ENCODE measurements around the gene ZYG11A.
"Not testable (repeated sequence)": the region's sequence is repeated elsewhere in the genome, so short reads cannot be mapped to it uniquely, and the experiment has no call there.

ZYG11A gene

DNA sequence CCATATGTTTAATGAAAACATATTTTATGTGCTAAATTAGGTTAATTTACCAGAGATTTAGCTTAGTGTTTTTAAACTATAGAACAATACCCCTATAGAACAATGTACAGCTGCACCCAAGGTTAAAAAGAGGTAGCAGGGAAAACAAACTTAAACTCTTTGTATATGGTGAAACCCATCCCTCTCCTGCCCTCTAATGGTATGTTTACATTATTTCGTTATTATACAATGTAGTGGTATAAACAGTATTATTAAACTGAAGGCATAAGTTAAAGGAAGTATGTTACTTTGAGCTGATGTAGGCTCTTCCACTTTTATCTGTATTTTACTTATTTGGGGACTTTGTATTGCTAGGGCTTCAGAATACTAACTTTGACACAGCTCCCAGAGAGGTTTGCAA, 16.7 kb upstream of the ZYG11A start:
- H3K9me3 ChIP-seq (ENCODE audit: insufficient read depth, low read length) = no peaks in the 10 kb centered on the region
- H4K20me1 ChIP-seq (ENCODE audit: low read depth, low read length) = no peaks in the 10 kb centered on the region
- TF ChIP-seq, protein P1, sequence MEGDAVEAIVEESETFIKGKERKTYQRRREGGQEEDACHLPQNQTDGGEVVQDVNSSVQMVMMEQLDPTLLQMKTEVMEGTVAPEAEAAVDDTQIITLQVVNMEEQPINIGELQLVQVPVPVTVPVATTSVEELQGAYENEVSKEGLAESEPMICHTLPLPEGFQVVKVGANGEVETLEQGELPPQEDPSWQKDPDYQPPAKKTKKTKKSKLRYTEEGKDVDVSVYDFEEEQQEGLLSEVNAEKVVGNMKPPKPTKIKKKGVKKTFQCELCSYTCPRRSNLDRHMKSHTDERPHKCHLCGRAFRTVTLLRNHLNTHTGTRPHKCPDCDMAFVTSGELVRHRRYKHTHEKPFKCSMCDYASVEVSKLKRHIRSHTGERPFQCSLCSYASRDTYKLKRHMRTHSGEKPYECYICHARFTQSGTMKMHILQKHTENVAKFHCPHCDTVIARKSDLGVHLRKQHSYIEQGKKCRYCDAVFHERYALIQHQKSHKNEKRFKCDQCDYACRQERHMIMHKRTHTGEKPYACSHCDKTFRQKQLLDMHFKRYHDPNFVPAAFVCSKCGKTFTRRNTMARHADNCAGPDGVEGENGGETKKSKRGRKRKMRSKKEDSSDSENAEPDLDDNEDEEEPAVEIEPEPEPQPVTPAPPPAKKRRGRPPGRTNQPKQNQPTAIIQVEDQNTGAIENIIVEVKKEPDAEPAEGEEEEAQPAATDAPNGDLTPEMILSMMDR (IDR thresholded peaks at IDR 0.05; ENCODE audit: insufficient read depth, low read length, poor library complexity, severe bottlenecking) = peak; percentile 18
- no peak for TF ChIP-seq EZH2phosphoT487 (conservative IDR thresholded peaks at IDR 0.05; ENCODE audit: low read length)
- H3K36me3 ChIP-seq (ENCODE audit: low read length) = no peaks in the 10 kb centered on the region
- no peaks in the 10 kb centered on the region for H3K9me2 ChIP-seq (replicated peaks; ENCODE audit: insufficient read depth, low read length)
- no peak overlapping the region for H3K4me2 ChIP-seq (ENCODE audit: low read depth, low read length, poor library complexity, severe bottlenecking)
- H3K79me2 ChIP-seq (ENCODE audit: insufficient read depth, low read length) = no peaks in the 10 kb centered on the region
- H3K4me3 ChIP-seq (ENCODE audit: insufficient read depth, low read length, poor library complexity, severe bottlenecking) = no peak overlapping the region
- H3K27ac ChIP-seq (ENCODE audit: low read depth, low read length) = no peak overlapping the region
- H3F3A ChIP-seq (ENCODE audit: insufficient read depth) = no peaks in the 10 kb centered on the region
- H3K9ac ChIP-seq (ENCODE audit: low read length) = no peak overlapping the region
- H3K27me3 ChIP-seq (ENCODE audit: low read length) = no peaks in the 10 kb centered on the region
- H2AFZ ChIP-seq (ENCODE audit: low read depth, low read length, severe bottlenecking) = no peak overlapping the region

GRCh38 chr1:52834798-52835197, 7.8 kb upstream of the ZYG11A start:
- H3K36me3 ChIP-seq (ENCODE audit: low read length) = no peaks in the 10 kb centered on the region
- H2AFZ ChIP-seq (ENCODE audit: low read depth, low read length, severe bottlenecking) = no peak overlapping the region
- H3K79me2 ChIP-seq (ENCODE audit: insufficient read depth, low read length) = no peaks in the 10 kb centered on the region
- TF ChIP-seq, protein P1 (IDR thresholded peaks at IDR 0.05; ENCODE audit: insufficient read depth, low read length, poor library complexity, severe bottlenecking) = no peak
- TF ChIP-seq EZH2phosphoT487 (conservative IDR thresholded peaks at IDR 0.05; ENCODE audit: low read length) = no peak
- H3K9me2 ChIP-seq (replicated peaks; ENCODE audit: insufficient read depth, low read length) = no peaks in the 10 kb centered on the region
- no peak overlapping the region for H3K4me2 ChIP-seq (ENCODE audit: low read depth, low read length, poor library complexity, severe bottlenecking)
- H3F3A ChIP-seq (ENCODE audit: insufficient read depth) = no peaks in the 10 kb centered on the region
- H3K27ac ChIP-seq (ENCODE audit: low read depth, low read length) = no peak overlapping the region
- no peak overlapping the region for H3K4me3 ChIP-seq (ENCODE audit: insufficient read depth, low read length, poor library complexity, severe bottlenecking)
- H3K9ac ChIP-seq (ENCODE audit: low read length) = no peak overlapping the region
- no peaks in the 10 kb centered on the region for H3K27me3 ChIP-seq (ENCODE audit: low read length)
- H4K20me1 ChIP-seq (ENCODE audit: low read depth, low read length) = no peaks in the 10 kb centered on the region
- H3K9me3 ChIP-seq (ENCODE audit: insufficient read depth, low read length) = no peaks in the 10 kb centered on the region

GRCh38 chr1:52836035-52836434, 6.5 kb upstream of the ZYG11A start:
- H3K9me3 ChIP-seq (ENCODE audit: insufficient read depth, low read length) = no peaks in the 10 kb centered on the region
- TF ChIP-seq, protein P1 (IDR thresholded peaks at IDR 0.05; ENCODE audit: insufficient read depth, low read length, poor library complexity, severe bottlenecking) = no peak
- no peak for TF ChIP-seq EZH2phosphoT487 (conservative IDR thresholded peaks at IDR 0.05; ENCODE audit: low read length)

GRCh38 chr1:52839175-52839574, 3.4 kb upstream of the ZYG11A start:
- H3K9me2 ChIP-seq (replicated peaks; ENCODE audit: insufficient read depth, low read length); H3K9me3 ChIP-seq (ENCODE audit: insufficient read depth, low read length); H2AFZ ChIP-seq (ENCODE audit: low read depth, low read length, severe bottlenecking); H3K9ac ChIP-seq (ENCODE audit: low read length); H3K27me3 ChIP-seq (ENCODE audit: low read length); H3K4me3 ChIP-seq (ENCODE audit: insufficient read depth, low read length, poor library complexity, severe bottlenecking); H3F3A ChIP-seq (ENCODE audit: insufficient read depth); H3K4me2 ChIP-seq (ENCODE audit: low read depth, low read length, poor library complexity, severe bottlenecking); H4K20me1 ChIP-seq (ENCODE audit: low read depth, low read length); H3K27ac ChIP-seq (ENCODE audit: low read depth, low read length); H3K36me3 ChIP-seq (ENCODE audit: low read length): not testable (repeated sequence)
- H3K79me2 ChIP-seq (ENCODE audit: insufficient read depth, low read length) = peaks cover 13% of the 10 kb centered on the region

More at GRCh38 chr1:52836035-52836434, 6.5 kb upstream of the ZYG11A start:
- no peaks in the 10 kb centered on the region for H4K20me1 ChIP-seq (ENCODE audit: low read depth, low read length)
- H3K4me2 ChIP-seq (ENCODE audit: low read depth, low read length, poor library complexity, severe bottlenecking) = no peak overlapping the region
- H3K27ac ChIP-seq (ENCODE audit: low read depth, low read length) = no peak overlapping the region
- no peak overlapping the region for H3K4me3 ChIP-seq (ENCODE audit: insufficient read depth, low read length, poor library complexity, severe bottlenecking)
- no peaks in the 10 kb centered on the region for H3K9me2 ChIP-seq (replicated peaks; ENCODE audit: insufficient read depth, low read length)
- no peak overlapping the region for H2AFZ ChIP-seq (ENCODE audit: low read depth, low read length, severe bottlenecking)
- no peaks in the 10 kb centered on the region for H3K79me2 ChIP-seq (ENCODE audit: insufficient read depth, low read length)
- no peaks in the 10 kb centered on the region for H3F3A ChIP-seq (ENCODE audit: insufficient read depth)
- H3K9ac ChIP-seq (ENCODE audit: low read length) = no peak overlapping the region
- H3K27me3 ChIP-seq (ENCODE audit: low read length) = no peaks in the 10 kb centered on the region
- no peaks in the 10 kb centered on the region for H3K36me3 ChIP-seq (ENCODE audit: low read length)

- Histone ChIP-seq H3K27ac (ENCODE audit: low read depth, low read length) (peak overlapping the region; percentile 16; the same call in 1 of the 2 replicates), H3K9ac (ENCODE audit: low read length) (peak overlapping the region; percentile 88; the same call in 1 of the 2 replicates), H3K4me3 (ENCODE audit: insufficient read depth, low read length, poor library complexity, severe bottlenecking) (peak overlapping the region; percentile 67), H3K79me2 (ENCODE audit: insufficient read depth, low read length) (peaks cover 66% of the 10 kb centered on the region), H3K4me2 (ENCODE audit: low read depth, low read length, poor library complexity, severe bottlenecking) (peak overlapping the region; percentile 73)
- not testable (repeated sequence) for H2AFZ ChIP-seq (ENCODE audit: low read depth, low read length, severe bottlenecking); H3K9me2 ChIP-seq (replicated peaks; ENCODE audit: insufficient read depth, low read length); H3K27me3 ChIP-seq (ENCODE audit: low read length); H4K20me1 ChIP-seq (ENCODE audit: low read depth, low read length); H3K36me3 ChIP-seq (ENCODE audit: low read length); H3F3A ChIP-seq (ENCODE audit: insufficient read depth); H3K9me3 ChIP-seq (ENCODE audit: insufficient read depth, low read length)
Measured at GRCh38 chr1:52845119-52845518, 2.6 kb downstream of the ZYG11A start.

Measured in SU-DHL-6 (cell line).